NCI-H226 (cell line): ENCODE measurements around the gene NOC2L.
A peak's percentile ranks its signal among the peaks of the same experiment; 100 is the strongest.

Experiments used
- DNase-seq: peaks from one replicate; pipeline ENCODE4 v3.0.0-alpha.2; 2015

NOC2L gene

DNA sequence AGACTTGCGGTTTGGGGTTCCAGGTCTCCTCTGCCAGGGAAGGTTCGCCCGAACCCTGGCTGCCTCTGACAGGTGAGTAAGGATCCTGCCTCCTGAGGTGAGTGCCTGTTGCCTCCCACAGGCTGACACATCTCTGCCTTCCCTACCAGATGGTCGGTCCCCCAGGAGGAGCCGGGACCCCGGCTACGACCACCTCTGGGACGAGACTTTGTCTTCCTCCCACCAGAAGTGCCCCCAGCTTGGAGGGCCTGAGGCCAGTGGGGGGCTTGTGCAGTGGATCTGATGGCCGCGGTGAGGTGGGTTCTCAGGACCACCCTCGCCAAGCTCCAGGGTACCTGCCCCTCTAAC, 15.2 kb upstream of the NOC2L start:
- no peak for DNase-seq

DNA sequence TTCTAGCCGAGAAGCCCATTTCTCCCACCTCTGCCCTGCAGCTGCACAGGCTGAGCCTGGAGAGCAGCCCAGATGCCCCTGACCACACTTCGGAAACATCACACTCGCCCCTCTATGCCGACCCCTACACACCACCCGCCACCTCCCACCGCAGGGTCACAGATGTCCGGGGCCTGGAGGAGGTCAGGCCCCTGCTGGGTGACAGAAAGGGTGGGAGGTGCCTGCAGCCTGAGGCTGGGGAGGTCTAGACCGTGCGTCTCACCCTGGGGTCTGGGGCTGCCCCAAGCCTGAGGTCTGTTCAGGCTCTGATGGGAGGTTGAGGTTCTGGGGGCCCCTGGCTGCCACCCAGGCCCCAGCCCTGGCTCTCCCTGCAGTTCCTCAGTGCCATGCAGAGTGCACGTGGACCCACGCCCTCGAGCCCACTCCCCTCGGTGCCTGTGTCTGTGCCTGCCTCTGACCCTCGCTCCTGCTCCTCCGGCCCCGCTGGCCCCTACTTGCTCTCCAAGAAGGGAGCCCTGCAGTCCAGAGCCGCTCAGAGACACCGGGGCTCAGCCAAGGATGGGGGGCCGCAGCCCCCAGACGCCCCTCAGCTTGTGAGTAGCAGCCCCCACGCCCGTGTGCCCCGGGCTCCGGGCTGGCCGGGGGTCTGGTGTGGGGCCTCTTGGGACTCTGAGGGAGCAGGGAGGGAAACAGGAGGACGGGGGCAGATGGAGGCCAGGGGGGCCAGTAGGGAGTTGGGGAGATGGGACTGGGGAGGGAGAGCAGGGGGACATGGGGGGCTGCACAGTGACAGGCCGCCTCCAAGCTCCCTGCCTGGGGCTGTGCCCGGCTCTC, 14.6 kb upstream of the NOC2L start:
- DNase-seq: no peak

DNA sequence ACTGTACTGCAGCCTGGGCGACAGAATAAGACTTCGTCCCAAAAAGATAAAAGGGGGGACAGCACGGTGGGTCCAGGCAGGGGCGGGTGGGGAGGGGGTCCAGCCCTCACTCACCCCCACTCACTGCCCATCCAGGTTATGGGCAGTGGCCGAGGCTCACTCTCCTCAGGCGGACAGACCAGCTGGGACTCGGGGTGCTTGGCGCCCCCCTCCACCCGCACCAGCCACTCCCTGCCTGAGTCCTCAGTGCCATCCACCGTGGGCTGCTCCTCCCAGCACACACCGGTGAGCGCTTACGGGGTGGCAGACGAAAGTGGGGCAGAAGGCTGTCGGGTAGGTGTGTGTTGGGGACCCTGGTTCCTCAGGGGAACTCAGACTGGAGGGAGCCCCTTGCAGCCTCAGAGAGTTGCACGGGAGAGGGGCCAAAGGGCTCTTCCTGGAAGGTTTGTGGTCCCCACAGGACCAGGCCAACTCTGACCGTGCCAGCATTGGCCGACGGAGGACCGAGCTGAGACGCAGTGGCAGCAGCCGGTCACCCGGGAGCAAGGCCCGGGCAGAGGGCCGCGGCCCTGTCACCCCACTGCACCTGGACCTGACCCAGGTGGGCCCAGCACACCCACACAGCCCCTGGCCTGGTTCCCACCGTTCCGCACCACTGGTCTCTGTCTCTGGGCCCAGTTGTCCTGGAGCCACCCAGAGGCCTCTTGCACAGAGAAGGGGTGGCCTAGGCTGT, 13.8 kb upstream of the NOC2L start:
- no peak for DNase-seq

DNA sequence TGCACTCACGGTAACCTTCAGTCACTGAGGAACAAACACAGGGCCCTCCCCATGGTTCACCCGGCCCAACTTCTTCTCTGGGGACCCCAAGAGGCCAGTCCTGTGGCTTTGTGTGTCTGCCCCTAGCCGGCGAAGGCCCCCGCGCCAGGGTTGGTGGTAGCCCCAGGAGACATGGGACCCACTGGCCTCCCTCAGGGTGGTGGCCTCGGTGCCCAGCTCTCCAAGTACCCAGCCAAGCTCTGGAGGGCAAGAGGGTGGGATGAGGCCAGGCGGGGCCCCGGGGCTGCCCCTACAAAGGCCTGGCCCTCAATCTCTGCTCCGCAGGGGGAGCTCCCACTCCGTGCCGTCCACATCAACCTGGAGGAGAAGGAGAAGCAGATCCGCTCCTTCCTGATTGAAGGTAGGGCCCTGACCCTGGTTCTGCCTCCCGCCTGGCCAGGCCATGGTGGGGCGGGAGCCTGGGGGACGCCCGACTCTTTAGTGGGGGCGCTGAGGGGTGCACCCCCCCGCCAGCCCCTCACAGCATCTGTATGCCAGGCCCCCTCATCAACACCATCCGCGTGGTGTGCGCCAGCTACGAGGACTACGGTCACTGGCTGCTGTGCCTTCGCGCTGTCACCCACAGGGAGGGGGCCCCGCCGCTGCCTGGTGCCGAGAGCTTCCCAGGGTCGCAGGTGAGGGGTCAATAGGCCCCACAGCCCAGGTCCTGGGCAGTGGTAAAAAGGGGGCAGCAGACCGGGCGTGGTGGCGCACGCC, 12.9 kb upstream of the NOC2L start:
- no peak for DNase-seq

DNA sequence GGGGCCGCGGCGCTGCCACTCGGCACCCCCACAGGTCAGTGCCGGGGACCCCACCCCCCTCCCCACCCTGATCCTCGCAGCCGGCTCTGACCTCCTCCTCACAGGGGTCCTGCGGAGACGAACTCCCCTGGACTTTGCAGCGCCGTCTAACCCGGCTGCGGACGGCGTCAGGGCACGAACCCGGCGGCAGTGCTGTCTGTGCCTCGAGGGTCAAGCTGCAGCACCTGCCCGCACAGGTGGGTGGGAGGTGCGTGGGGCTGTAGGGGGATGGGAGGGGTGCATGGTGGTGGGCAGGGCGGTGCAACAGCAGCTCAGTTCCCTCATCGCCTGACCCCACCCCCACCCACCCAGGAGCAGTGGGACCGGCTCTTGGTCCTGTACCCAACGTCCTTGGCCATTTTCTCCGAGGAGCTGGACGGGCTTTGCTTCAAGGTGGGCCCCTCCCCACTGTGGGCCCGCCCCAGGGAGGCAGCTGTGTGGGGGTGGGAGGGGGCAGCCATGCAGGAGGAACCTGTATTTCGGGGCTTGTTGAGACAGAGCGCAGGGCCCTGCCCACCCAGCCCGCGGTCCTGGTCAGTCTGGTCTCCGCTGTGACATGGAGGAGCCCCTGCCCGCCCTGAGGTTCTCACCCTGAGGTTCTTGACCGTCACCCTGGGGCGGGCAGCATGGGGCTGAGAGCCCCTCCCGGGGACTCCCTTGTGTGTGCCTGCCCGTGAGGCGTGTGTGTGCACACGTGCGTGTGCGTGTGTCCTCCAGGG, 12.1 kb upstream of the NOC2L start:
- no peak for DNase-seq

DNA sequence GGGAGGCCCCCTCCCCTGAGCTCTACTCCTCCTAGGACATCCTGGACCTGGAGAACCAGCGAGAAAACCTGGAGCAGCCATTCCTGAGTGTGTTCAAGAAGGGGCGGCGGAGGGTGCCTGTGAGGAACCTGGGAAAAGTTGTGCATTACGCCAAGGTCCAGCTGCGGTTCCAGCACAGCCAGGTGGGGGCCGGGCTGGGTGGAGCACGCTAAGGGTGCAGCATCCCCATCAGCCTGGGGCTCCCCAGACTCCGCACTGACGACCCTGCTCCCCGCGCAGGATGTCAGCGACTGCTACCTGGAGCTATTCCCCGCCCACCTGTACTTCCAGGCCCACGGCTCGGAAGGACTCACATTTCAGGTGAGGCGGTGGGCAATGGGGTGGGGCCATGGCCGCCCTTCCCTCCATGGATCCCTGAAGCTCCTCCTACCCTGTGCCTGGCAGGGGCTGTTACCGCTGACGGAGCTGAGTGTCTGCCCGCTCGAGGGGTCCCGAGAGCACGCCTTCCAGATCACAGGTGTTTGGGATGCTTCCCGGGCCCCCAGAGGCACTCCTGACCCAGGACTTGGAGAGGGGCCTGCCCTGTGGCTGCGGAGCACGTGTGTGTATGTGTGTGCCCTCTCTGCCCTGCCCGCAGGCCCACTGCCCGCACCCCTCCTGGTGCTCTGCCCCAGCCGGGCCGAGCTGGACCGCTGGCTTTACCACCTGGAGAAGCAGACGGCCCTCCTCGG, 11.4 kb upstream of the NOC2L start:
- DNase-seq: no peak

DNA sequence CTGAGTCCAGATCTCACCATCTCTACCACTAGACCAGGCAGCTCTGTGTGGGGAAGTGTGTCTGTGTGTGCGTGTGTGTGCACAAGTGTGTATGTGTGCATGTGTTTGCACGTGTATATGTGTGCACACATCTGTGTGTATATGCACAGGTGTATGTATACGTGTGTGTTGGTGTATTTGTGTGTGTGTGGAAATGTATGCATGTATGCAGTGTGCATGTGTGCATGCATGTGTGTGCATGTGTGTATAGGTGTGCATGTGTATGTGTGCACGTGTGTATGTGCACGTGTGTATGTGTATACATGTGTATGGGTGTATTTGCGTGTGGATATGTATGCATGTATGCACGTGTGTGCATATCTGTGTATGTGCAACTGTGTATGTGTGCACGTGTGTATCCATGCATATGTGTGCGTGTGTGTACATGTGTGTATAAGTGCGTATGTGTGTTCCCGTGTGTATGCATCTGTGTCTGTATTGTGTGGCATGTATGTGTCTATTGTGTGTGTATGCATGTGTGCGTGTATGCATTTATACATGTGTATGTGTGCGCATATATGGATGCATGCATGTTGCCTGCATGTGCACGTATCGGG, 10.3 kb upstream of the NOC2L start:
- no peak for DNase-seq

DNA sequence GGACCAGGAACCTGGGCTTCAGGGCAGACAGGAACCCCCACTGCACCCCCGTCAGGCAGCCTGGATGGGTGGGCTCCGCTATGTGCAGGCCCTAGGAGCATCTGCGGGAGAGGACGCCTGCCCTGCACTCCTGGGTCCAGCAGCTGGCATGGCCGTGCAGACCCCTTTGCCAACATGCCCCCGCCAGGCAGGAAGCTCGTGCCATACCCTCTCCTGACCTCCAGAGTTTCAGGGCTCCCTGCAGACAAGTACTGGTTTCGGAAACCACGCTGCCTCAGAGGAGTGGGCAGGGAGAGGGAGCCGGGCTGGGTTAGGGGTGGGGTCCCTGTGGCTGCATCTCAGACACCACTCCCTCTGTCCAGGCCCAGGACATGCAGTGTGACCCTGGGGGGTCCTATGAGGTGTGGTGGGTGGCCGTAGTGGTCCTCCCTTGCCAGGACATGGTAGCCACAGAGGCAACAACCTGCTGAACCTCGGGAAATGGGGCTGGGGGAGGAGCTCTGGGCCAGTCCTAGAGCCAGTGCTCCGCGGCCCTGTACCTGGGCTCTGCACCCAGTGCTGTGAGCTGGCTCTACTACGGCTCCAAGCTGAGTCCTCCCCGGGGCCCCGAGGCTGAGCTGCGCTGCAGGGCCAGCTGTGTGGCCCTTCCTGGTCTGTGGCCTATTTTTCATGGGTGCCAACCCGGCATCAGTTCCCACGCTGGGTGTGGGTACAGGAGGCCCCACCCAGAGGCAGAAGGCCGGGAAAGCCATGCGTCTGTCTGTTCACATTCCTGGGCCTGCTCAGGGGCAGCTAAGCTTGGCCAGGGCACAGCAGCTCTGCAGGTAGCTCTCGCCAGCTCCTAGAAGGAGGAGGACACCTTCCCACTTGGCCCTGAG, 8.6 kb upstream of the NOC2L start:
- no peak for DNase-seq

DNA sequence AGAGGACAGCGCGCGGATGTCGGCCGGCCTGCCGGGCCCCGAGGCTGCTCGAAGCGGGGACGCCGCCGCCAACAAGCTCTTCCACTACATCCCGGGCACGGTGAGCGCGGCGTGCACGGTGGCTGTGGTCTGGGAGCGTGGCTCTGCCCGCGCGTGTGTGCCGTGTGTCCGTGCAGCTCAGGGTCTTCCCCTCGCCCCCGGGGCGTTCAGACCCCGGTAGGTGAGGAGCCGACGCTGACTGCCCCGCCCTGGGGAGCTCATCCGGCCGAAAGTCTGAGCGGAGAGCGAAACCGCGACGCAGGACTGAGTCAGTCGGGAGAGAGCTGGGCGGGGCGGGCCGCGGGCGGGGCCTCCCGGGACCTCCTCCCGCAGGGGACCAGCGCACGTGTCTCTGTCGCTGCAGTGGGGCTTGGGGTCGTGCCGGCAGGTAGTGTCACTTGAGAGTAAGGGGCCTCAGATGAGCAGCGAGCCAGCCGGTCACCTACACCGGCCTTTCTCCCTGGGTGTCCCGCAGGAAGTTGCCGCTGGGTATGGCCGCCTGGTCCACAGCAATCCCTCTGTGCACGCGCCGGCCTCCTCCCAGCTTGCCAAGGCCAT, 7.7 kb upstream of the NOC2L start:
- DNase-seq: peak; percentile 75

DNA sequence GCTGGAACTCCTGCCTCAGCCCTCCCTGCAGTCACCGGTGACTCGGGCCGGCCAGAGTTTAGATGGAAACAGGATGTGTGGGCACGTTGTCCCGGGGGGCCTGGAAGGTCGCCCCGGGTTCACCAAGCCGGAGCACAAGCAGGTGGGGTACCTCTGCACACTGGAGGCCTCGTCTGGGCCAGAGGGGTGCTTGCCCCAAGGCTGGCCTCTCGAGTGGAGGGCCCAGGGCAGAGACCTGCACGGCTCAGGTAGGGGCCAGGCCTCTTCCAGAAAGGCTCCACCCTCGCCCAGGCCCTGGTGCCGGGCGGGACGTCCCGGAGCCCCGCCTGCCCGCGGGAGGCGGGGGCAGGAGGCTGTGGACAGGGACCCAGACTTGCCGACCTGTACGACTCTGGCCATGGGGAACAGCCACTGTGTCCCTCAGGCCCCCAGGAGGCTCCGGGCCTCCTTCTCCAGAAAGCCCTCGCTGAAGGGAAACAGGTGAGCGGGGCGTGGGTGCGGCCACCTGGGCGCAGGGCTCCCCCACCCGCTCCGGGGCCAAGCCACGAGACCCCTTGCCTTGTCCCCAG, 7.2 kb upstream of the NOC2L start, which contains the start of gene PLEKHN1:
Gene PLEKHN1 (plus strand): TSS at position 348 of the 569 bp plus-strand sequence. CDS start 50 bp downstream, at position 398.
- DNase-seq: peak; percentile 73

DNA sequence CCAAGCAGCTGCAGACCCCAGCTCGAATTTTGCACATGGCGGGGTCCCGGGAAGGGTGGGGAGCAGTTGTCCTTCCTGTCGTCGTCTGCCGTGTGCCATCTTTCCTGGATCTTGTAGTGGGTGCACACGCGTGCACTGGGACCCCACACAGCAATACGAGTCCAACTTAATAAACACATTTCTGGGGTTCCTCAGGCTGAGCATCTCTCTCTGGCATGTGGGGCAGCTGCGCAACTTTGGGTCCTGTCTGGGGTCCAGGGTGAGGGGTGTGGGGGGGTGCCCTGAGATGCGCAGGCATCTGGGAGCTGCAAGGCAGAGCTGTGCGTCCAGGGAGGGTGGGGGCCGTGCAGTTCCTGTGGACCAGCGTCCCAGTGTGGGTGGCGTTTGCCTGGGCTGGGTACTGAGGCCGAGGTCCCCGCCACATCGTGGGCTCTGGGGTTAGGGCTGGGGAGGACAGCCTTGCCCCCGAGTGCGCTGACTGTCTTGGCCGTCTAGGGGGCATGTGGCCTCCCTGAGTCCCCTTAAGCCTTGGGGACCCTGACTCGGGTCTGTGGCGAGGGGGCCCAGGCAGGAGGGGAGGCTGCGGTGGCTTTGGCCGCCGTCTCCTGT, 6.6 kb upstream of the NOC2L start:
- no peak for DNase-seq

DNA sequence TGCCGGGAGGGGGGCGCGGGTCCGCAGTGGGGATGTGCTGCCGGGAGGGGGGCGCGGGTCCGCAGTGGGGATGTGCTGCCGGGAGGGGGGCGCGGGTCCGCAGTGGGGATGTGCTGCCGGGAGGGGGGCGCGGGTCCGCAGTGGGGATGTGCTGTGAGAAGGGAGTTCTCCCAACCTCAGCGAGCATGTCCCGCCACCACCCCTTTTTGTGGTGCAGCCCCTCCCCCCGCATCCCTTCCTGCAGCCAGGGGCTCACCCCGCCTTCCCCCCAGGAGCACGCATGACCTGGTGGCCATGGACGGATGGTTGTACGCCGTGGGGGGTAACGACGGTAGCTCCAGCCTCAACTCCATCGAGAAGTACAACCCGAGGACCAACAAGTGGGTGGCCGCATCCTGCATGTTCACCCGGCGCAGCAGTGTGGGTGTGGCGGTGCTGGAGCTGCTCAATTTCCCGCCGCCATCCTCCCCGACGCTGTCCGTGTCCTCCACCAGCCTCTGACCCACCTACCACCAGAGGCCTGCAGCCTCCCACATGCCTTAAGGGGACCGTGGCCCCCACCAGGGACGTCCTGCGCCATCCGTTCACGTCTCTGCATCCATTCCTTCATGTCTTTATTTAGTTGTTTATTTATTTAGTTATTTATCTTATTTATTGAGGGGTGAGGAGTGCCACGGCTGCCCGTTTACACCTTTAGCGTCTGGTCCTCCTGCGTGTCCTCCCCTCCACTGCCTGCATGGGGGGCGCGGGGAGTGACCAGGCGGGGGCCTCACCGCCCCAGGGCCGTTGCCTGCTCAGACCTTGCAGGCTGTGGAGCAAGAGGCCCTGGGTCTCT, 5.9 kb upstream of the NOC2L start:
- no peak for DNase-seq

DNA sequence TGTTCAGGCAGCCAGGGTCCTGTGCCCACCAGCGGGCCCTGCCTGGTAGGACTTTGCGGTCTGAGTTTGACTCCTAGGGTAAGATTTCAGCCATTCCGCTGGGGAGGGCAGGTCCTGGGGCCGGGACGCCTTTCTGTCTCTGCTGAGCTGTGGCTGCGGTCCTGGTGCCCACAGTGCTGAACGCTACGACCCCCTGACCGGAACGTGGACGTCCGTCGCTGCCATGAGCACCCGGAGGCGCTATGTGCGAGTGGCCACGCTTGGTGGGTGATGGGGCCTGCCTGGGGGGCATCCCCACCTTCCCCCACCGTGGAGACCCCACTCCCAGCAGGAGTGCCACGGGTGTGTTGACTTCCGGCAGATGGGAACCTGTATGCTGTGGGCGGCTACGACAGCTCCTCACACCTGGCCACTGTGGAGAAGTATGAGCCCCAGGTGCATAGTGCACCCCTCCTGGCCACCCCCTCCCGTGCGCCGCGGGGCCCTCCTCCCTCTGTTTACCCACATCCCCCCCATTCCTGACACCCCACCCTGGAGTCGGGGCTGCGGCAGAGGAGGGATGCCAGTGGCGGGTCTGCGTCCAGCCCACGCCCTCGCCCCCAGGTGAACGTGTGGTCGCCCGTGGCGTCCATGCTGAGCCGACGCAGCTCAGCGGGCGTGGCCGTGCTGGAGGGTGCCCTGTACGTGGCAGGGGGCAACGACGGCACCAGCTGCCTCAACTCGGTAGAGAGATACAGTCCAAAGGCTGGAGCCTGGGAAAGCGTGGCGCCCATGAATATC, 4.9 kb upstream of the NOC2L start:
- DNase-seq: no peak

DNA sequence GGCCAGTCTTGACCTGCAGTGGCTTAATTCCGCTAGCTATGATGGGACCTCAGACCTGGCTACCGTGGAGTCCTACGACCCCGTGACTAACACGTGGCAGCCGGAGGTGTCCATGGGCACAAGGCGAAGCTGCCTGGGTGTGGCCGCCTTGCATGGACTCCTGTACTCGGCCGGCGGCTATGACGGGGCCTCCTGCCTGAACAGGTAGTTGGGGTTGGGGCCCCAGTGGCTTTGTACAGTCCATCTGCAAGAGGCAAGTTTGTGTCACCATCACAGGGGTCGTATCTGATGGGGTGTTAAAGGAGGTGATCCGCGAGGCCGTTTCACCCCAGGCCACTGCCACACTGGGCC, 4.2 kb upstream of the NOC2L start:
- no peak for DNase-seq

DNA sequence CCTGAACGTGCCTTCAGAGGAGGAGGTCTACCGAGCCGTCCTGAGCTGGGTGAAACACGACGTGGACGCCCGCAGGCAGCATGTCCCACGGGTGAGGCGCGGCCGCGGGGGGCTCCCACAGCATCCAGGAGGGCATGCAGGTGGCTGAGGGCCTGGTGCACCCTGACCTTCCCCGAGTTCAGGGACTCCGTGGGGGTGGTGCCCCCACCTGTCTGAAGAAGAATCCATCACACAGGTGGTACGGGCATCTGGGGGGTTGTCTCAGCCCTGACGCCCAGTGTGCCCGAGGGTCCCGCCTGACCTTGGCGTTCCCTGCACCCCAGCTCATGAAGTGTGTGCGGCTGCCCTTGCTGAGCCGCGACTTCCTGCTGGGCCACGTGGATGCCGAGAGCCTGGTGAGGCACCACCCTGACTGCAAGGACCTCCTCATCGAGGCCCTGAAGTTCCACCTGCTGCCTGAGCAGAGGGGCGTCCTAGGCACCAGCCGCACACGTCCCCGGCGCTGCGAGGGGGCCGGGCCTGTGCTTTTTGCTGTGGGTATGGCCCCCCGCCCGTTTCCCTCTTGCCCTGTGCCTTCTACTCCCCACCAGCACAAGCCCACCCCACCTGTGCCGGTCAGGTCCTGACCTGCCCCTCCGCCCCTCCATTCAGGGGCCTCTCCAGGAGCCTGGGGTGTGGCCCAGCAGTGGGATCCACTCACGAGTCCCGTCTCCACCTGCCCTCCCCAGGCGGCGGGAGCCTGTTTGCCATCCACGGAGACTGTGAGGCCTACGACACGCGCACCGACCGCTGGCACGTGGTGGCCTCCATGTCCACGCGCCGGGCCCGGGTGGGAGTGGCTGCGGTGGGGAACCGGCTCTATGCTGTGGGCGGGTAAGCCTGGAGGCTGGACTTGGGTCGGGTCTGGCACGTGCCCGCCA, 3.6 kb upstream of the NOC2L start:
- DNase-seq: no peak

DNA sequence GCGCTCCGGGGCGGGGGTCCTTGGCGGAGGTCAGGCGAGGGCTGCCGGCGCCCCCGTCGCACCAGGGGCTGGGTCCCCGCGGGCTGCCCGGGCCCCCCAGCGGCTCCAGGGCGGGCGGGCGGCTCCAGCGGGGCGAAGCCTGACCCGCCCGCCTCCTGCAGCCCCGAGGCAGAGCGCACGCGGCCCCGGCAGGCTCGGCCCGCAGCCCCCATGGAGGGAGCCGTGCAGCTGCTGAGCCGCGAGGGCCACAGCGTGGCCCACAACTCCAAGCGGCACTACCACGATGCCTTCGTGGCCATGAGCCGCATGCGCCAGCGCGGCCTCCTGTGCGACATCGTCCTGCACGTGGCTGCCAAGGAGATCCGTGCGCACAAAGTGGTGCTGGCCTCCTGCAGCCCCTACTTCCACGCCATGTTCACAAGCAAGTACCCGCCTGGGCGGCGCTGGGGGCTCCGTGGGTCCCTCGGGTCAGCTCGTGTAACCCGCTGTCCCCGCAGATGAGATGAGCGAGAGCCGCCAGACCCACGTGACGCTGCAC, 2.1 kb upstream of the NOC2L start:
- DNase-seq: no peak
